Activated CD4-positive, CD25-positive, alpha-beta regulatory T cell treated with anti-CD3 and anti-CD28 coated beads, Interleukin-2, amount 50 U/mL, for 72 hours (primary cell): Measurements from ENCODE around the gene GHRL.

Experiments
- DNase-seq: peaks from one replicate; pipeline ENCODE4 v3.0.0; 2021

Gene GHRL

GRCh38 chr3:10294030-10294586, 1.4 kb upstream of the GHRL start:
- no peak for DNase-seq

GRCh38 chr3:10291641-10292040, 1.1 kb downstream of the GHRL start:
- no peak for DNase-seq

- no peak for DNase-seq
These were observed 2.1 kb downstream of the GHRL start for GRCh38 chr3:10290481-10291176.

GRCh38 chr3:10289787-10290355, 2.9 kb downstream of the GHRL start:
- DNase-seq, result no peak

- no peak for DNase-seq
These were observed 3.7 kb downstream of the GHRL start for GRCh38 chr3:10289077-10289476.

GRCh38 chr3:10288575-10288960, 4.2 kb downstream of the GHRL start:
- DNase-seq, result no peak

GRCh38 chr3:10287936-10288574, 4.7 kb downstream of the GHRL start:
- DNase-seq, result no peak

- no peak for DNase-seq
These were observed 6.0 kb downstream of the GHRL start for GRCh38 chr3:10286596-10287295.

GRCh38 chr3:10286133-10286524, 6.6 kb downstream of the GHRL start:
- DNase-seq, result no peak

- no peak for DNase-seq
These were observed 7.2 kb downstream of the GHRL start for GRCh38 chr3:10285272-10286132.

GRCh38 chr3:10284496-10284895, 8.3 kb downstream of the GHRL start:
- DNase-seq, result no peak

- no peak for DNase-seq
These were observed 9.1 kb downstream of the GHRL start for GRCh38 chr3:10283638-10284037.

GRCh38 chr3:10281951-10282350, 10.8 kb downstream of the GHRL start:
- no peak for DNase-seq

- DNase-seq, result no peak
These were observed 12.2 kb downstream of the GHRL start for GRCh38 chr3:10280571-10280970.

GRCh38 chr3:10280177-10280529, 12.6 kb downstream of the GHRL start:
- no peak for DNase-seq

GRCh38 chr3:10279384-10280176, 13.2 kb downstream of the GHRL start:
- no peak for DNase-seq

- no peak for DNase-seq
These were observed 14.2 kb downstream of the GHRL start for GRCh38 chr3:10278501-10278900.

GRCh38 chr3:10277115-10277625, 15.6 kb downstream of the GHRL start:
- no peak for DNase-seq

GRCh38 chr3:10274601-10275000, 18.1 kb downstream of the GHRL start:
- DNase-seq, result no peak

- DNase-seq, result no peak
These were observed 18.9 kb downstream of the GHRL start for GRCh38 chr3:10273702-10274305.

GRCh38 chr3:10272977-10273376, 19.8 kb downstream of the GHRL start:
- no peak for DNase-seq
